OCI-LY3 (cell line): ENCODE results near the gene CHN2.

Source experiments
- EZH2phosphoT487 ChIP-seq: fragments of 200-600 bp; shearing (Covaris generic); IDR thresholded peaks from 2 replicates; pipeline ENCODE4 v1.6.1; 2018; ENCODE audit warnings: antibody characterized with exemption, mixed run types, low read depth
- TF ChIP-seq, protein P1 (sequence below): fragments of 200-600, 300-600 bp; sonication (generic); IDR thresholded peaks from 2 replicates; pipeline ENCODE4 v1.5.1; 2014; ENCODE audit warnings: antibody characterized with exemption, low read length, low read depth

DNA sequence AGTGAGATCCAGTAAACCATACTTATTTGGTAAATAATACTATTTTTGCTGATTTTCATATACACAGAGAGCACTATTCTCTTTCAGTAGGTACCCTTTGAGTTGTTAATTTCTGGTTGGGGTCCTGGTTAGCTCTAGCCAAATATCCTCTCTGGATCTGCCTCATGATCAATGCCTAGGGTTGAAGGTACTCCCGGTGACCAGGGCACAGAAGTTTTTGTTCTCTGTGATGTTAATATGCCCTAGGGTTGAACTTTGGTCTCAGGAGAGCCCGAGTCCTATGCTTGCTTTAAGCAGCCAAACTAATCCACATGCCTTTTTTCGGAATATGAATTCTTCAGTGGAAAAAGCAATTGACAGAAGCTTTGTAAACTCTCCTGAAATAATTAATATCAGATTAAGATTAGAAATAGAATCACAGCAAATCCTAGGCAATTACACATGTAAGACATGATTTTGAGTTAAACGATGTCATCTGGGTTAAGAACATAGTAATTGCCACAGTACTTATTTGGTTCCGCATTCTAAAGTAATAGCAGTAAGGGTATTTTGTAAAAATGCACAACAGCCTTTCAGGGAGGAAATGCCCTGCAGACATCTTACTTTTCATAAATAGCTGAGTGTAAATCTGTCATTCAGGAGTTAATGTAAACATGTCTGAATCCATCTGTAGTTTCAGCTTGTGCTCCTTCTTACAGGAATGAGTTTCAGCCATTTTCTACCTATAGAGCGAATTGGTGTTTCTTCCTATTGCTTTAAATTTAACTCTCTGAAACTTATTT, 10.1 kb downstream of the CHN2 start:
- TF ChIP-seq, protein P1, sequence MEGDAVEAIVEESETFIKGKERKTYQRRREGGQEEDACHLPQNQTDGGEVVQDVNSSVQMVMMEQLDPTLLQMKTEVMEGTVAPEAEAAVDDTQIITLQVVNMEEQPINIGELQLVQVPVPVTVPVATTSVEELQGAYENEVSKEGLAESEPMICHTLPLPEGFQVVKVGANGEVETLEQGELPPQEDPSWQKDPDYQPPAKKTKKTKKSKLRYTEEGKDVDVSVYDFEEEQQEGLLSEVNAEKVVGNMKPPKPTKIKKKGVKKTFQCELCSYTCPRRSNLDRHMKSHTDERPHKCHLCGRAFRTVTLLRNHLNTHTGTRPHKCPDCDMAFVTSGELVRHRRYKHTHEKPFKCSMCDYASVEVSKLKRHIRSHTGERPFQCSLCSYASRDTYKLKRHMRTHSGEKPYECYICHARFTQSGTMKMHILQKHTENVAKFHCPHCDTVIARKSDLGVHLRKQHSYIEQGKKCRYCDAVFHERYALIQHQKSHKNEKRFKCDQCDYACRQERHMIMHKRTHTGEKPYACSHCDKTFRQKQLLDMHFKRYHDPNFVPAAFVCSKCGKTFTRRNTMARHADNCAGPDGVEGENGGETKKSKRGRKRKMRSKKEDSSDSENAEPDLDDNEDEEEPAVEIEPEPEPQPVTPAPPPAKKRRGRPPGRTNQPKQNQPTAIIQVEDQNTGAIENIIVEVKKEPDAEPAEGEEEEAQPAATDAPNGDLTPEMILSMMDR, result no peak
- no peak for TF ChIP-seq EZH2phosphoT487
